GM18951 (cell line): ENCODE data around the gene FAU.

Experiments
- POLR2A ChIP-seq: IDR thresholded peaks from 4 replicates; pipeline ENCODE4 v1.6.1; 2011; ENCODE audit warnings: mild to moderate bottlenecking; ENCODE audit not compliant: insufficient read length, insufficient read depth; ENCODE audit errors: extremely low read depth
- in situ Hi-C: fragments of 300-500 bp; cut with MboI; formaldehyde crosslinking; loops from one replicate; pipeline ENCODE4 v1.12.0; 2022; ENCODE audit warnings: low sequenced_read_pairs, mixed read lengths, inconsistent platforms; ENCODE audit not compliant: unreplicated experiment

The FAU gene

DNA sequence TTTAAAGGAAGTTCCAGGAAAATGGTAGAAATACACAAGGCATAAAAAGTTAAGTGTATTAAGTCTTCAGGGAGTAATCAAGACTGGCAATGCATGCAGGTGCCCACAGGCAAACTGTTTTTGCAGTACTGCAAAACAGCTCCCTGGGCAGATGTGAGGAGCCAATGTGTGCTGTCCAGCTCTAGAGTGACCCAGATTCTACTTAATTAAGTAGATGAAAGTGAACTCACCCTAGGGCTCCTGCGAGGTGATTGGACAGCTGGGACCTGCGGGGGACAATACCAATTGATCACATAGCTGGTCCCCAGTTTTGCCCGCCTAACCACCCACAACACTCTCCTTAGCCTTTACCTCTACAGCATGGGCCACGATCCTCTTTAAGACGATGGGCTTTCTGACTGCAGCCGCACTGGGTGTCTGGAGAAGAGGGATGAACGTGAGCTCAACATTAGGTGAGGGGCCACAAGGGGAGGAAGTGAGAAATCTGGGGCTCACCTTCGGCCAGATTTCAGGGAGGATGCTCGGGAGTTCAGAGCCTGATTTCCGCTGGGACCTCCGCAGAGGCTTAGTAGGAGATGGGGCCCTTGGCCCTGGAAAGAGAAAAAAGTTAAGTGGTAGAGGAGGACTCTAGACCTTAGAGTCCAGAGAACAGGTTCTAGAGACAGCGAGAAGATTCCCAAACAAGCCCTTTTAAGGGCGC is 38.6 kb downstream of the FAU start:
- TF ChIP-seq POLR2A: no peak
- in situ Hi-C loops: no loop called here

- in situ Hi-C loops: no loop called here
These were observed 43.1 kb downstream of the FAU start for GRCh38 chr11:65078786-65079342.

GRCh38 chr11:65078151-65078550 is 43.8 kb downstream of the FAU start:
- in situ Hi-C loops: no loop called here
- no peak for TF ChIP-seq POLR2A

More at GRCh38 chr11:65078786-65079342, 43.1 kb downstream of the FAU start:
- TF ChIP-seq POLR2A: no peak

GRCh38 chr11:65077451-65077850 is 44.5 kb downstream of the FAU start:
- no peak for TF ChIP-seq POLR2A
- in situ Hi-C loops: no loop called here

- TF ChIP-seq POLR2A: no peak
- in situ Hi-C loops: no loop called here
These were observed 49.3 kb downstream of the FAU start for GRCh38 chr11:65072631-65072966.

DNA sequence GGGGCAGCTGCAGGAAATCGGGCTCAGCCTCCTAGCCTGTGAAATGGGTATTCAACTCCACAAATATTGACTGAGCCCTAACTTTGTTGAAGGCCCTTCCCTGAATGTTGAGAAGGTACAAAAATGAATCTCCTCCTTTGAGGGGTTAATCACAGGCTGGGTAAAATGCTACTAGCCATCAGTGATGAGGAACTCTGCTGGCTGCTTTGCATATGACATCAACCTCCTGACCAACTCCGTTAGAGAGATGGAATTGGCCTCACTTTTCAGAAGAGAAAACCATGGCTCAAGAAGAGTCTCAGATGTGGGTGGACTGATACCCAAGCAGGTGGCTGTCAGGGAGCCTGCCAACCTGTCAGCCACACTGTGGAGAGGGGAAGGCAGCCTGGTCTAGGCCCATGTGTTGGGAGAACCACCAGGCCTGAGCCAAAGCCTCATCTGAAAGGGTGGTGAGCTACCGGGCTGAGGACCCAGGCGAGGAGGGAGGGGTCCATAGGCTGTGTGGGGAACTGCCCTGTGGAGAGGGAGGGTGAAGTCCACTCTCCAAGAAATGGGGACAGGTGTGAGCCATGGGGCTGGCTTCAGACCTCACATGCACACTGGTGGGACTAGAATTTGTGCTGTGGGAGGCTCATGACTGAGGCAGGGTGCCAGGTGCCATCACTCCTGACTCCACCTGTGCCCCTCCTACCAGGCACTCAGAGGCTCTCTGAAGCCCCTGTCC is 49.9 kb downstream of the FAU start:
- in situ Hi-C loops: no loop called here

More for the DNA sequence above, 49.9 kb downstream of the FAU start:
- TF ChIP-seq POLR2A: no peak
